HL-60 (cell line): ENCODE data around the gene ART1.

Experiments used
- DNase-seq, 2 experiments: peaks; one replicate each; pipeline ENCODE4 v3.0.0-alpha.2; 2010 to 2020; ENCODE audit warnings: low read depth in 1 of 2, low spot score in 1 of 2
- H3K27ac ChIP-seq: fragments of 250-450 bp; sonication (Bioruptor Pico); replicated peaks from 2 replicates; pipeline ENCODE4 v1.5.1; 2020; ENCODE audit warnings: mild to moderate bottlenecking, moderate library complexity
- H3K27me3 ChIP-seq: fragments of 250-450 bp; sonication (Bioruptor Pico); 2 replicates; pipeline ENCODE4 v1.5.1; 2021; ENCODE audit warnings: mild to moderate bottlenecking, moderate library complexity; ENCODE audit not compliant: insufficient read depth, poor library complexity, severe bottlenecking
- H3K4me3 ChIP-seq: replicated peaks from 2 replicates; pipeline ENCODE4 v1.5.1; 2011; ENCODE audit warnings: mild to moderate bottlenecking, control low read depth, low read length; ENCODE audit not compliant: insufficient read depth
- CTCF ChIP-seq: IDR thresholded peaks from one replicate; pipeline ENCODE4 v1.5.1; 2011; ENCODE audit warnings: low read length, control low read depth, inconsistent platforms; ENCODE audit not compliant: insufficient read depth
- GABPA ChIP-seq: IDR thresholded peaks from 2 replicates; pipeline ENCODE4 v1.6.1; 2012; ENCODE audit warnings: low read depth
- POLR2AphosphoS5 ChIP-seq: IDR thresholded peaks from 2 replicates; pipeline ENCODE4 v1.6.1; 2012; ENCODE audit warnings: low read depth
- SPI1 ChIP-seq: IDR thresholded peaks from 2 replicates; pipeline ENCODE4 v1.6.1; 2012; ENCODE audit warnings: low read depth, mild to moderate bottlenecking, borderline replicate concordance
- TF ChIP-seq, protein P1 (sequence below): IDR thresholded peaks from 2 replicates; pipeline ENCODE4 v1.6.1; 2012; ENCODE audit warnings: low read depth; ENCODE audit not compliant: insufficient replicate concordance

Gene ART1

GRCh38 chr11:3626250-3626960 is 18.5 kb upstream of the ART1 start:
- no peaks in the 10 kb centered on the region for H3K27me3 ChIP-seq
- no peak overlapping the region for H3K4me3 ChIP-seq
- peak; percentile 81 for TF ChIP-seq SPI1
- peak; percentile 16 for TF ChIP-seq CTCF
- no peak for TF ChIP-seq GABPA
- TF ChIP-seq, protein P1, sequence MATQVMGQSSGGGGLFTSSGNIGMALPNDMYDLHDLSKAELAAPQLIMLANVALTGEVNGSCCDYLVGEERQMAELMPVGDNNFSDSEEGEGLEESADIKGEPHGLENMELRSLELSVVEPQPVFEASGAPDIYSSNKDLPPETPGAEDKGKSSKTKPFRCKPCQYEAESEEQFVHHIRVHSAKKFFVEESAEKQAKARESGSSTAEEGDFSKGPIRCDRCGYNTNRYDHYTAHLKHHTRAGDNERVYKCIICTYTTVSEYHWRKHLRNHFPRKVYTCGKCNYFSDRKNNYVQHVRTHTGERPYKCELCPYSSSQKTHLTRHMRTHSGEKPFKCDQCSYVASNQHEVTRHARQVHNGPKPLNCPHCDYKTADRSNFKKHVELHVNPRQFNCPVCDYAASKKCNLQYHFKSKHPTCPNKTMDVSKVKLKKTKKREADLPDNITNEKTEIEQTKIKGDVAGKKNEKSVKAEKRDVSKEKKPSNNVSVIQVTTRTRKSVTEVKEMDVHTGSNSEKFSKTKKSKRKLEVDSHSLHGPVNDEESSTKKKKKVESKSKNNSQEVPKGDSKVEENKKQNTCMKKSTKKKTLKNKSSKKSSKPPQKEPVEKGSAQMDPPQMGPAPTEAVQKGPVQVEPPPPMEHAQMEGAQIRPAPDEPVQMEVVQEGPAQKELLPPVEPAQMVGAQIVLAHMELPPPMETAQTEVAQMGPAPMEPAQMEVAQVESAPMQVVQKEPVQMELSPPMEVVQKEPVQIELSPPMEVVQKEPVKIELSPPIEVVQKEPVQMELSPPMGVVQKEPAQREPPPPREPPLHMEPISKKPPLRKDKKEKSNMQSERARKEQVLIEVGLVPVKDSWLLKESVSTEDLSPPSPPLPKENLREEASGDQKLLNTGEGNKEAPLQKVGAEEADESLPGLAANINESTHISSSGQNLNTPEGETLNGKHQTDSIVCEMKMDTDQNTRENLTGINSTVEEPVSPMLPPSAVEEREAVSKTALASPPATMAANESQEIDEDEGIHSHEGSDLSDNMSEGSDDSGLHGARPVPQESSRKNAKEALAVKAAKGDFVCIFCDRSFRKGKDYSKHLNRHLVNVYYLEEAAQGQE, result no peak
- TF ChIP-seq POLR2AphosphoS5, result peak; percentile 85
- peak; percentile 68 to 93 for DNase-seq
- H3K27ac ChIP-seq, result peak overlapping the region; percentile 48

- no peak overlapping the region for H3K4me3 ChIP-seq
- TF ChIP-seq, protein P1, result no peak
- TF ChIP-seq CTCF, result no peak
- no peak for TF ChIP-seq POLR2AphosphoS5
- TF ChIP-seq GABPA, result no peak
- no peak for TF ChIP-seq SPI1
- H3K27me3 ChIP-seq, result no peaks in the 10 kb centered on the region
- no peak for DNase-seq
- no peak overlapping the region for H3K27ac ChIP-seq
Measured at GRCh38 chr11:3627291-3627690, 17.6 kb upstream of the ART1 start.

GRCh38 chr11:3631331-3631730 is 13.6 kb upstream of the ART1 start:
- Histone ChIP-seq H3K4me3 (no peak overlapping the region), H3K27ac (no peak overlapping the region), H3K27me3 (no peaks in the 10 kb centered on the region)
- TF ChIP-seq SPI1 (no peak), POLR2AphosphoS5 (no peak), CTCF (no peak), GABPA (no peak)
- TF ChIP-seq, protein P1, result no peak
- no peak for DNase-seq
